HEK293T (cell line): ENCODE data around the gene AGAP3.

Experiments
- ARNT ChIP-seq: fragments of 450-650 bp; IDR thresholded peaks from 2 replicates; pipeline ENCODE4 v1.6.1; 2017; ENCODE audit warnings: mild to moderate bottlenecking
- BHLHE40 ChIP-seq: fragments of 450-650 bp; IDR thresholded peaks from 2 replicates; pipeline ENCODE4 v1.6.1; 2016; ENCODE audit warnings: mild to moderate bottlenecking, moderate library complexity, borderline replicate concordance
- FOXA1 ChIP-seq: fragments of 450-650 bp; IDR thresholded peaks from 2 replicates; pipeline ENCODE4 v1.6.1; 2016; ENCODE audit warnings: mild to moderate bottlenecking
- LEF1 ChIP-seq: fragments of 450-650 bp; IDR thresholded peaks from 2 replicates; pipeline ENCODE4 v1.6.1; 2017; ENCODE audit warnings: mild to moderate bottlenecking, borderline replicate concordance
- SP1 ChIP-seq: fragments of 450-650 bp; IDR thresholded peaks from 2 replicates; pipeline ENCODE4 v1.6.1; 2017
- SUZ12 ChIP-seq: fragments of 450-650 bp; IDR thresholded peaks from 2 replicates; pipeline ENCODE4 v1.6.1; 2016; ENCODE audit warnings: mild to moderate bottlenecking
- TARDBP ChIP-seq: fragments of 450-650 bp; IDR thresholded peaks from 2 replicates; pipeline ENCODE4 v1.6.1; 2016

DNA sequence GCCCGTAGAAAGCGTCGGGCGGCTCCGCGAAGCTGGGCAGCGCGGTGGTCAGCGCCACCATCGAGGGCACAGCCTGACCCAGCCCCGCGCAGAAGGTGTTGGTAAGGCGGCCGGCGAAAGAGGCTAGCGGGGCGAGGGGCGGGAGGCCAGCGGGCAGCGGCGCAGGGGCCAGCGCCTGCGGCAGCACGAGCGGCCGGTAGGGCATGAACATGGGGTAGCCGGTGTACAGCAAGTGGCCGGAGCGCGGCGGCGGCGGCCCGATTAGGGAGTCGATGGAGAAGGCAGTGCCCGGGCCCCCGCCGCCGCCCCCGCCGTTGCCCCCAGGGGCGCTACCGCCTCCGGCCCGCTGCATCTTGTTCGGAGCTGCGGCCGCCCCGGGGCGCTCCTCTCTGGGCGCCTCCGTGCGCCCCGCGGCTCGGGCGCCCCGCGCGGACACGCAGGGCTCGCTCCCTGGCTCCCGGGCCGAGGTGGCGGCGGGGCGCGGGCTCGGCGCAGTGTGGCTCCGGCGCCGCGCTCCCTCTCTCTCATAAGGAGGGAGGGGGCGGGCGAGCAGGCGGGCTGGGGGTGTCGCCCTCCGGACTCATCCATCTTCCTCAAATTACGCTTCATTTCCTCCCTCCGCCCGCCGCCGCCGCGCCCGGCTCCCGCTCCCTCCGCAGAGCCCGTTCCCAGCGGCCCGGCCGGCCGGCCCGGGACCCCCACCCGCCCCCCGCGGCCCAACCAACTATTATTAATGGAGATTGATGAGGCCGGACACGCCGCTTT, 81.1 kb downstream of the AGAP3 start, which contains the start of gene GBX1:
- TF ChIP-seq SUZ12 (no peak), FOXA1 (no peak), SP1 (no peak), TARDBP (no peak), BHLHE40 (no peak), LEF1 (0 out of 2 replicates have a peak, but pooled peaks have one; percentile 31), ARNT (no peak)
